NCI-H526 (cell line): Measurements from ENCODE around the gene TTN.
A peak's percentile ranks its signal among the peaks of the same experiment; 100 is the strongest.
"Not testable (repeated sequence)": the region's sequence is repeated elsewhere in the genome, so short reads cannot be mapped to it uniquely, and the experiment has no call there.

Experiments
- DNase-seq, 2 experiments: peaks; one replicate each; lab custom pipeline; 2025; lab: John Stamatoyannopoulos, UW

The TTN gene

DNA sequence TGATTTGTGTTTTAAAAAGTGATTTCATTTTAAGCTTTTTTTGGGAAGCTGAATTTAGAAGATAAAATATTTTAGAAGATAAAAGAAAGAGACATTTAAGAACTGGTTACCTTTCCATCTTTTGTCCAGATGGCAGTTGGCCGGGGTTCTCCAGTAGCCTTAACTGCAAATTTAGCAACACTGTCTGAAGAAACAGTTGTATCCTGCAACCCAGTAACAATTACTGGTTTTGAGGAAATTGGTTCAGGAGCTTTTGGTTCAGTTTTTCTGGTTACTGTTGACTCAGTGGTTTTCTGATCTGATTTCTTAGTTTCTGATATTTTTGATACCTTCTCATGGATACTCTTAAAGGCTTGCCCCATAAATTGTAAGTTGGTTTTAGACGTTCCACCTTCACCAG, 277.1 kb downstream of the TTN start:
- DNase-seq, result no peak

DNA sequence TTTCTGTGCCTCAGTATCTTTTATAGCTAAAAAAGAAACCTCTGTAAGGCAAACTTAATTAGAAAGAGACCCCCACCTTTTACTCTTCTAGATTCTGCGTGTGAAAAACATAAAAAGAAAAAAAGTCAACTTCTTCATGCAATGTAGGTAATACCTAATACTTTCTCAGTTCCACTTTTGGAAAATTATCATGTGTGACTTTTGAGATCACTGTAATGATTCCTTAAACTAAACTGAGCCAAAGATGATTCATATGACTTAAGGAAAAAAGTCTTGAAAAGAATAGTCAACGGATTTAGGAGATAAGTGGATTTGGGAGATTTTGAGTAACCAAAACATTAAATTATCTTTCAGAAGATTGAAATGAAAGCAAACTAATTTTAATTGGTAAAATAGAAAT, 278.0 kb downstream of the TTN start:
- DNase-seq, result no peak

DNA sequence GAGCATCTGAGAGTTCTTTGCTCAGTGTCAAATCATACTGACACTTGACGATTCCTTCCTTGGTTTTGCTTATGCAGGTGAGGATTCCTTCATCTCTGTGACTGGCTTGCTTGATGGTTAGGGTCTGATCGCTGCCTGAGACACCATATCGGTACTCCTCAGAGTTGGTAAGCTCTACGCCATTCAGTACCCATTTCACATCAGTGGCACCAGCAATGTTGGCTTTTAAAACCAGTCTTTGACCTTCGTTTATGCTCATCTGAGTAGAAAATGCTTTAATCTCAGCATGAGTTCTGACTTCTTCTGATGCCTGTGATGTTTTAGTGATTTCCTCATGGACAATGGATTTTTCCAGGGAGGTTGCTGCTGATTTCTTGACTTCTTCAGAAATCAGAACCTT, 278.6 kb downstream of the TTN start:
- DNase-seq, result no peak

DNA sequence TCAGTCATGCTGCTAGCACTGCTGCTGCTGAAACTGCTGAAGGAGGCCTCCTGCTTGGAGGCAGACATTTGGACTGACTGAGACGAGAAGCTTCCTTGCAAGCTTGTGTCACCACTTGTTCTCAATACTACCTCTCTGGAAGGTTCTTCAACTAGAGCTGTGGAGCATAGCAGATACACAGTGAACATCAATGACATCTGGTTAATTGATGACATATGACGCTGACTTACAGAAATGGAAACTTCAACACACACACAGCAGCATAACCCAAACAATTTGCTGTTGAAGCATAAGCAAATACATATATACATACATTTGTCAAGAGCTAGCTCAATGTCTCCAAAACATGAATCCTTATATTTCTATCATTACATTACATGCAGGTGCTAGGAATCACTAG, 279.6 kb downstream of the TTN start:
- DNase-seq, result no peak

DNA sequence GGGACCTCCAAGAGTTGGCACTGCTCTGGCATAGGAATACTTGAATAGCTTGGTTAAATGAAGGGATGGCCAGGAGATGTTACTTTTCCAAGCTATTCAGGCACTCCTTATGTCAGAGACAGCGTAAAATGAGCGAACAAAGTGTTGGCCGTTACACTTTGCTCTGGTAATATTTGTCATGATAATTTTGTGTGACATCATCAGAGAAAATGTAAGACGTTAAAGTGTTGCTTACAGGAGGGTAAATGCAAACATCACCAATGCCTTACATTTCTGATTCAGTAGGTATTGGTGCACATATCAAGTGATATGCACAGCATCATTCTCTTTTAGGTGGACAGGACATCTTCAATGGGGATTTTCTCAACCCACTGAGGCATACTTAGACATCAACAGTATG, 281.0 kb downstream of the TTN start:
- no peak for DNase-seq

DNA sequence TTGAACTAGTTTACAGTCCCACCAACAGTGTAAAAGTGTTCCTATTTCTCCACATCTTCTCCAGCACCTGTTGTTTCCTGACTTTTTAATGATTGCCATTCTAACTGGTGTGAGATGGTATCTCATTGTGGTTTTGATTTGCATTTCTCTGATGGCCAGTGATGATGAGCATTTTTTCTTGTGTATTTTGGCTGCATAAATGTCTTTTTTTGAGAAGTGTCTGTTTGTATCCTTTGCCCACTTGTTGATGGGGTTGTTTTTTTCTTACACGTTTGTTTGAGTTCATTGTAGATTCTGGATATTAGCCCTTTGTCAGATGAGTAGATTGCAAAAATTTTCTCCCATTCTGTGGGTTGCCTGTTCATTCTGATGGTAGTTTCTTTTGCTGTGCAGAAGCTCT, 281.8 kb downstream of the TTN start:
- DNase-seq, result not testable (repeated sequence)

DNA sequence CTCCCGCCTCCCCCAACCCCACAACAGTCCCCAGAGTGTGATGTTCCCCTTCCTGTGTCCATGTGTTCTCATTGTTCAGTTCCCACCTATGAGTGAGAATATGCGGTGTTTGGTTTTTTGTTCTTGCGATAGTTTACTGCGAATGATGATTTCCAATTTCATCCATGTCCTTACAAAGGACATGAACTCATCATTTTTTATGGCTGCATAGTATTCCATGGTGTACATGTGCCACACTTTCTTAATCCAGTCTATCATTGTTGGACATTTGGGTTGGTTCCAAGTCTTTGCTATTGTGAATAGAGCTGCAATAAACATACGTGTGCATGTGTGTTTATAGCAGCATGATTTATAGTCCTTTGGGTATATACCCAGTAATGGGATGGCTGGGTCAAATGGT, 282.2 kb downstream of the TTN start:
- DNase-seq, result not testable (repeated sequence)

DNA sequence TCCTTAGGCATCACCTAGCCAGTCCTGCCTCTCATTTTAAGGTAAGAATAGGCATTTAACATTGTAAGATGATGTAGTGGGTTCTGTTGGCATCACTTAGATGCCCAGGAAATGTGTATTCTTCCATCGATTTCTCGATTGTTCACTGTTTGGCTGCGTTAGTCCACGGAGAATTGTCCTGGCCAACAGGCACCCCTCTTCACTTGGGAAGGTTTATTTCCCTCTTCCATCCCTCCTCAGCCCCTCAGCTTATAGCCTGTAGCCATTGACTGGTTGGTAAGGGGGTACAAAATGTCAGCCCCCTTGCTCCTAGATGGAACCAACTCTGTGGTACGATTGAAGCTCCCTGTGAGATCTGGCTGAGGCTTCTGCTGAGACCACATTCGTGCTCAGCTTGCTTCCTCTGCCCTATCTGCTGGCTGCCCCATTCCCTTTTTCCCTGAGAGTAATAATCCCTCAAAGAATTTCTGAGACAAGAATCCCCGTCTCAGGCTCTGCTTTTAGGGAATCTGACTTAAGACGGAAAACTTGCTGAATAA, 283.6 kb downstream of the TTN start:
- no peak for DNase-seq

DNA sequence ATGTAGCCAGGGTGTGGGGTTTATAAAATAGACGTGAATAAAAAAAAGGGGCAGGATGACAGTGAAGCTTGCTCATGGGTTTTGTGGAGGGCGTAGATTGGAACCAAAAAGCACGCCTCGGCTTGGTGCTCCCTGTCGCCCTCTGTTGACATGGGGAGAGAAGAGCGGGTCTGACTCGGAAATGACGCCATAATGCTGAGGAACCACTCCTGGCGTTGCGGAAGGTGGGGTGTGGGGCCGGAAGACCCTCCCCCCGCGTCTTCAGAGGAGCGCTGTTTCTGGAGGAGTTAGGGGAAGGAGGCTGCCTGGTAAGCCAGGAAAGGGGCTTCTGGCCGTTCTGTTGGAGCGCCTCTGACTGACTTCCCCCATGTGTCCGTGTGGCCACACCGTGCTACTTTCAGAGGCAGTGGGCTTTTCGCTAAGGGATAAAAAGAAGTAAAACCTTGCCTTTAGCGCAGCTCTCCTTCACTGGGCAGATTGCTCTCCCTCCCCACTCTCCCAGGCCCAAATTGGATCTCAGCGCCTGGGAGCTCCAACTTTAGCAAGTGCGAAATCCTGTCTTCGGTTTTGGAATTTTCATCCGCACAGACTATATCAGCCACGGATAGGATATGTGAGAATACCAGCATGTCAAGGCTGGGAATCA, 284.1 kb downstream of the TTN start:
- DNase-seq, result peak; percentile 62 to 83

DNA sequence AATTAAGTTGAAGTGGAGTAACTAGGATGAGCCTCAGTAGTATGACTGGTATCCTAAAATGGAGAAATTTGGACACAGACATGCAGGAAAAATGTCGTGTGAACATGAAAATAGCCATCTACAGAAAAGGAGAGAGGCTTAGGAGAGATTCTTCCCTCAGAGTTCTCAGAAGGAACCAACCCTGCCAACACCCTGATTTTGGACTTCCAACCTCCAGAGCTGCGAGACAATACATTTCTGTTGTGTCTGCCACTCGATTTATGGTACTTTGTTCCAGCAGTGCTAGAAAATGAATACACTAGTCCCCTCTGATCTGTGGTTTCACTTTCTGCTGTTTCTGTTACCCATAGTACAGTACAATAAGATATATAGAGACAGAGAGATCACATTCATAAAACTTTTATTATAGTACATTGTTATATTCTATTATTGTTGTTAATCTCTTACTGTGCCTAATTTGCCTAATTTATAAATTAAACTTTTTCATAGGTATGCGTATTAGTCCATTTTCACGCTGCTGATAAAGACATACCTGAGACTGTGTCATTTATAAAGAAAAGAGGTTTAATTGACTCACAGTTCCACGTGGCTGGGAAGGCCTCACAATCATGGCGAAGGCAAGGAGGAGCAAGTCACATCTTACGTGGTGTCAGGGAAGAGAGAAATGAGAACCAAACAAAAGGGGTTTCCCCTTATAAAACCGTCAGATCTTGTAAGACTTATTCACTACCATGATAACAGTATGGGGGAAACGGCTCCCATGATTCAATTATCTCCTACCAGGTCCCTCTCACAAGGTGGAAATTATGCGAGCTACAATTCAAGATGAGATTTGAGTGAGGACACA, 285.7 kb downstream of the TTN start:
- DNase-seq, result no peak

DNA sequence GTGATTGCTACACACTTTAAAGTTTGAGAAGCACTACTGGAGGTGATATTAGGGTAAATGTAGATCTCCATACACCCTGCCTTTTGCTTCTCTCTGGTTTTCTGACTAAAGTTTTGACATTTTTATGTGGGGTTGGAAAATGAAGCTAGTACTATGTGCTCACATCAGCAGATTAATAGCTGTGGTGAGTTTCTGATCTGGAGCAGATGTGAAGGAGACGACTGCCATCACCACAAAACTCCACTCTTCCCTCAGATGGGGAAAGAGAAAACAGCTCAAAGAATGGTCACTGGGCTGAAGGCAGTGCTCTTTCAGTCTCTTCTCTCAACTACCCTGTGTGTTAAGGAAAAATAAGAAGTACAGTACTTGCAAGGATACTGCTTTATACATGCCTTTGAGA, 289.7 kb downstream of the TTN start:
- DNase-seq, result no peak

DNA sequence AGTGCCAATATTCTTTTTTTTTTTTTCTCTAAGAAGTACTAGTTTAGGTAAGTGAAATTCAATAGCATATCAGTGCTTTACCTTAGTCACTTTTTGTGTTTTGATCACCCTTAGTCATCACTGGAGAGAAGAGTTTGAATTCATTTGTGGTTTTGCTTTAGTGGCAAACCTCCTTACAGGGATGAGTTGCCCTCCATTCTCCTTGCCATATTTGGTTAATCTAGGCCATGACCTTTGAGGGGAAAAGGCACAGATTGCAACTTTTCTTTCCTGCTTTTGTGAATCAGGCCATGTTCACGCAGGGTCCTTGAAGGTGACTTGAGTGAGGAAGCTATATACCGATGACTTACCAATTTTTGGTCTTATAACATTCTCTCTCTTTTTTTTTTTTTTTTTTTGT, 292.6 kb downstream of the TTN start:
- DNase-seq, result no peak

DNA sequence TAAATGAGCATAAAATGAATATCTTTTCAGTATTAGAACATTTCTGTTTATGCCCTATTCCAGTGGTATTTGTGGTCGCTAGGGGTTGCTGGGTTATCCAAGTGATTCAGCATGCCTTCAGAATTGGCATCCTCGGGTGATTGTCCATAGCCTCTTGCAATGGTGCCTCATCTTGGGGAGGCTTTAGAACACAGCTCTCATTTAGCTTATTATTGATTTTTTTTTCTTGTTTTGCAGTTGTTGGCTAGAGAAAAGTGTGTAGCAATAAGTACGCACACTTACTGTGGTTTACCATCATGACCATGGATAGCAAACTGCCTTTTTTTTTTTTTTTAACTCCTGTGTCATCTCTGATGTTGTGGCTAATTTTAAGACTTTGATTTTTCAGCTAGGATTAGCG, 293.3 kb downstream of the TTN start:
- no peak for DNase-seq

DNA sequence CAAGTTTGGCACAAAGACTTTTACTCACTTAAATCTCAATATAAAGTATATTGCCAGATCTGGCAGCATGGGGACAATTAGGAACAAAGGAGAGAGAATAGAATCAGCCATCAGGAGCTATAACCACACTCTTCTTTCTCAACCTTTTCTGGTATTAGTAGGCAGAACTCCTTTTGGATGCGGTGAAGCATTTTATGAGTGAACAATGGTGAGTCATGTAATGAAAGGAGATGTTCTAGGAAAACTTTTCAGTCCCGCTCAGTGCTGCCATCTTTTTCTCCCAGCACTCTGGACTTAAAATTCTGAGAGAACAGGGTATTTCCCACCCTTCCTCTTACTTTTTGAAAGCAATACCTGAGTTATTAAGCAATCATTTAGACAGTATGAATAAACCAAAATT, 294.7 kb downstream of the TTN start:
- DNase-seq, result no peak

DNA sequence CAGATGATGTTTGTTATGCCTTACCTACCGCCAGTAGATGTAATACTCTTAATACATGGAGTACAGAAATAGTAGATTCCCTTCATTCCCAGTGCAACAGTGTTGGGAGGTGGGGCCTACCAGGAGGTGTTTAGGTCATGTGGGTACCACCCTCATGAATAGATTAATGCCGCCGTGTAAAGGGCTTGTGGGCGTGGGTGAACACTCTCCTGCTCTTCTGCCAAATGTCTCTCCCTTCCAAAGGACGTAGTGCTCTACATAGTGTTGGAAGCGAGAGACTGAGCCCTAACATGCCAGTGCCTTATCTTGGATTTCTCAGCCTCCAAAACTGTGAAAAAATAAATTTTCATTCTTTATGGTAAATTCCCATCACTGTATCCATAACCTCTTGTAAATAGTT, 296.8 kb downstream of the TTN start:
- no peak for DNase-seq

DNA sequence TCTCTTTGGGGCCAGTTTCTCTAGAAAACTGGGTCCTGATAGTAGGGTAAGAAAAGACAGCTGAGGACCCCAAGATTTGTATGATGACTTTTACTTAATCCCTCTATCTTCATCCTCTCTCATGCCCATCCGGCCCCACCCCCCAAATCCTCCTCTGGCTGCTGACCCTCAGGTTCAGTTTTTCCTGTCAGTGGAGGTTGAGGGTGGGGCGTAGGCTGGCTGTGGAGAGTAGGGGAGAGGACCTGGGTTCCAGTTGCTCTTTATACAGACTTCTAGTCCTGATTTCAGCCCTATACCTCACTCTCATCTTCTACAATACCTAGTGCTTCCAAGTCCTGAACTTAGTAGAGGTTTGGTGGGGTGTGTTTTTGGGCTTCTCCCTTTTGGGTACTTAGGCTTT, 298.6 kb downstream of the TTN start:
- no peak for DNase-seq

DNA sequence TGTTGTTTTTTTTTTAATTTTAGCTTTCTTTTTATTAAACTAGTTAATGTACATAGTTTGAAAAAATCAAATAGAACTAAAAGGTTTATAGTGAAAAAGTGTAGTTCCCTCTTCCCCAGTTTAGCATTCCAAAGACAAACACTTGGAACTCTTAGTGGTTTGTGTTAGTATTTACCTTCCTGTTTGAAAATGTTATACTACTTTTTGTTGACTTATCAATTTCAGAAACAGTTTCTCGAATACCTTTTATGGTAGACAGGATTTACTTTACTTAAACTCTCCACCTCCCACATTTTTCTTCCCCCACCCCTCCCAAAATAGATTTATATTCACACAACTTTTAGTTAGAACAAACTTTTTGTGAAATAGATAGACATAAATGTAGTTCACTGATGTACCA, 300.3 kb downstream of the TTN start:
- no peak for DNase-seq

DNA sequence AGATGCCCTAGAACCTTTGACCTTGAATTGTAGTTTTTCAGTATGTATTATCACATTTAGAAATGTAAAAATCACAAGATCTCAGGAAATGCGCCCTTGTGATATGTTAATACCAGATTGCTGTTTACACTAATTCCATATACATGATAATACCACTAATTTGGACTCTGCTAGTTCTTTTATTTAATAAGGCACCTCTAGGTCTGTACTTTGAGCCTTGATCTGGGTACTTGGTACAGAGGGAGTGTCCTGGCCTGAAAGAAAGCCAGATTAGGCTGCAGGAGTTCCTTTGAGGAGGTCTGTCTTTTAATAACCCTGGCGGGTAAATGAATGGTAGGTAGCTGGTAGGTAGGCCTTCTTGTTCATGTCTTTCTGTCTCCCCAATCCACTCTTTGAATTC, 300.7 kb downstream of the TTN start:
- no peak for DNase-seq

DNA sequence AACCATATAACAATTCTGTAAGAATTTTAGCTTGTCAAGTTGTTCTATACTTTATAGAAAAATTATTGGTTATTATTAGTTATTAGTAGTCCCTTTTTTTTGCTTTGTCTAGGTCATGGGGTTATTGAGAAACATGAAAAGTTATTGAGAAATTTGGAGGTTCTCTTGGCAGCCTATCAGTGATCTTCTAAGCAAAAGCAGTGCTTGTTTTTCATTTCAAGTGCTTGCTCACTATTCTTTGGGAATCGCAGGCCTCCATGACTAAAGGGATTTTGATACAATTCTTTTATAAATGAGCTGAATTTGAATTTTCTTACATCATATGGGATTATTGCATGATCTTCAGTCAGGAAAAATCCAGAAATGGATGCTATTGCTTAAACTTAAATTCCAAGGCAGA, 301.1 kb downstream of the TTN start:
- DNase-seq, result no peak

DNA sequence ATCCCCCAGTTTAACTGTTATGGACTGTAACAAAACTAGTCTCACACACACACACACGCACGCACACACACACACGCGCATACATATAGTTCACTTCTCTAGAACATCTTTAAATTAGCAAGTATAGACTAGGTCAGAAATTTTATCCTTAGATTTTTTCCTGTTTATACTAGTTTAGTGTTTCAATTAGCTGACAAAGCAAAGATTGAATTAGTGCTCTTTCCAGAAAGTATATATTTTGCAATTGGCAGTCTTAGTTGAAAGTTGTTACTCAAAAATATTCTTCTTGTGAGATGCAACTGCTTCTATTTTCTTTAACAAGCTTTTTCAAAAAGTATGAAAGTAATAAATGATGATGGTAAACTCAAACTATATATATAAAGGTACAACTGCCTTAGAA, 304.5 kb downstream of the TTN start:
- no peak for DNase-seq

DNA sequence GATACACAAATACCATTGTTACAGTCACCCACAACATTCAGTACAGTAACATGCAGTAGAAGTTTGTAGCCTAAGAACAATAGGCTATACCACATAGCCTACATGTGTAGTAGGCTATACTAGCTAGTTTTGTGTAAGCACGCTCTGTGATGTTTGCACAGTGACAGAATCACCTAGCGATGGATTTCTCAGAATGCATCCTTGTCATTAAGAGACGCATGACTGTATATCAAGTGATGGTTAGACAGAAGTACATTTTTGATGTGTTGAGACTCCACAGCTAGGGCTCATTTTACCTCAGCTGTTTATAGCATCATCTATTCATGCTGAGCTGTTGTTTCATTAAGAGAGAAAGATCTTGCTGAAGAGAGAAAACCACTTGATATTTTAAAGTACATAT, 307.6 kb downstream of the TTN start:
- DNase-seq, result no peak

DNA sequence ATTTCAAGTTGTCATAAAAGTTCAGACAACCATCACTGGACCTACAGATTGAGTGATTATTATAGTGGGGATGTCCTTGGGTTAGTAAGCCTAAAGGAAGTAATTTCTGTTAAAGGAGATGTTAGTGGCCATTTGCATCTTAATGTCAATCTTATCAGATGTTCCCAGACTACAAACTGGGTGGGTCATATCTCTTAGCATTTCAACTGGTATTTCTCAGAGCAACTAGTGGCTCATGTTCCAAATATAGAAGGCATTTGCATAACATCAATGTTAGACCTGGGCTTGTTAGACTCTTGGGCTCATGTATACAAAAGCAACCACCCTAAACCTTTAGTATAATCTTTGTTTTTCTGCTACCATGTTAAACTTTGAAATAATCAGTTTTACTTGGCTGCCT, 309.1 kb downstream of the TTN start:
- DNase-seq, result peak; percentile 63 to 70

DNA sequence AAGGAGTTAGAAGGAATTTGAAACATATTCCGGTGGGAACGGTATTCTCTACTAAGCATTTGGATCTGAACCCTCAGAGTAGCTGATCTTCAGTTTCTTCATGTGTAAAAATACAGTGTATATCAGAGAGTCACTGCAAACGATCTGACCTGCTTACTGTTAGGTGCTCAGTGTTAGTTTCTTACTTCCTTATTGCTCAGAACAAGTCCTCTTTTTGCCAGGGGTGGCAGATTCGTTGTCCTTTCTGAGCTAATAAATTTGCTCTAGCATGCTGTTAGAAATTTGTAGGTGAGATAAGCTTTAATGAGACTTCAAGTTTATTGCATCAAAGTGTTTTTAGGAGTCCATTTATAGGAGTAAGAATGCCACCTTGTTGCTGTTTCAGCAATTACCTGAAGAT, 311.2 kb downstream of the TTN start:
- no peak for DNase-seq

DNA sequence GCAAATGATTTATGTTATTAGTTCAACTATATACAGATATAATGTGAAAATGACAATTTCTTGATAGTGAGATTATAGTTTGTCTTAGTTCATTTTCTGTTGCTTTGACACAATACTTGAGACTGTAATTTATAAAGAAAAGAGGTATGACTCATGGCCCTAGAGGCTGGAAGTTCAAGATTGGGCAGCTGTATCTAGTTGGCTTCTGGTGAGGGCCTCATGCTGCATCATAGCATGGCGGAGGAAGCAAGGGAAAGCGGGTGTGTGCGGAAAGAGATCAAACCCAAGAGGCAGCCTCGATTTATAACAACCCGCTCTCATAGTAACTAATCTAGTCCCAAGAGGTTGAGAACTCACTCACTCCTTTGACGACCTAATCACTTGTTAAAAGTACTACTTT, 315.6 kb downstream of the TTN start:
- no peak for DNase-seq
